Activated T-helper 1 cell treated with anti-CD3 and anti-CD28 coated beads, Interleukin-2, amount 50 U/mL, for 16 hours (primary cell): Measurements from ENCODE around the gene PHKA1.
"Not testable (repeated sequence)": the region's sequence is repeated elsewhere in the genome, so short reads cannot be mapped to it uniquely, and the experiment has no call there.

Experiments
- DNase-seq, 2 donors: peaks; one replicate each; pipeline ENCODE4 v3.0.0-alpha.2; 2020; ENCODE audit warnings: low read depth in 1 of 2, low spot score in 1 of 2

Gene PHKA1

GRCh38 chrX:72713599-72714477, at the start of gene PHKA1:
PHKA1 (minus strand) TSS chrX:72714306; CDS start chrX:72713880, 426 bp downstream.
- peak in 1 of 2 donors; percentile 2 for DNase-seq

DNA sequence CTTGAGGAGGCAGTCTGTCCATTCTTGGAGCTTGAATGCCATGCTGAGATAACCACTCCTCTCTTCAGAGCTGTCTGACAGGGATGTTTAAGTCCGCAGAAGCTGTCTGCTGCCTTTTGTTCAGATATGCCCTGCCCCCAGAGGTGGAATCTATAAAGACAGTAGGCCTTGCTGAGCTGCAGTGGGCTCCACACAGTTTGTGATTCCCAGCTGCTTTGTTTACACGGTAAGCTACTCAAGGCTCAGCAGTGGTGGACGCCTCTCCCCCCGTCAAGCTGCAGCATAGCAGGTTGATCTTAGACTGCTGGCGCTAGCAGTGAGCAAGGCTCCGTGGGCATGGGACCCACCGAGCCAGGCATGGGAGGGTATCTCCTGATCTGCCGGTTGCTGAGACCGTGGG, 46.3 kb upstream of the PHKA1 start:
- DNase-seq = not testable (repeated sequence)

GRCh38 chrX:72748545-72748944, 34.4 kb upstream of the PHKA1 start:
- not testable (repeated sequence) for DNase-seq

DNA sequence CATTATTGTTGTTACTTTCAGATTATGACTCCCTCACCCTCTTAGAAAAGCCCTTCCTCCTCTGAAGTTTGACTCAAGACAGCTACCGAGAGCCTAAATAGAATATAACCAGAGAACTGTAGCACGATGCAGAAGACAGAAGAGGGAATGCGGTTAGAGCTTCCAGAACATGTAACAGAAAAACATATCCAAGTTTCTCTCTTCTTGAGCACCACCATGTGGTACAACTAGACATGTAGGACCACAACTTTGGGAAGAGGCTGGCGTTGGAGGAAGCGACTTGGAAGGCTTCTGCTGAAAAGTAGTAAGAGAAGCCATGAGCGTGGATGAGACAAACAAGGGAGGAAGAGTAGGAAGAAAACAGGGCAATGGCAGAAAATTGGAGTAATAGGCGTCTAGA, 31.4 kb upstream of the PHKA1 start:
- not testable (repeated sequence) for DNase-seq

GRCh38 chrX:72735561-72735960, 21.5 kb upstream of the PHKA1 start:
- DNase-seq = no peak

DNA sequence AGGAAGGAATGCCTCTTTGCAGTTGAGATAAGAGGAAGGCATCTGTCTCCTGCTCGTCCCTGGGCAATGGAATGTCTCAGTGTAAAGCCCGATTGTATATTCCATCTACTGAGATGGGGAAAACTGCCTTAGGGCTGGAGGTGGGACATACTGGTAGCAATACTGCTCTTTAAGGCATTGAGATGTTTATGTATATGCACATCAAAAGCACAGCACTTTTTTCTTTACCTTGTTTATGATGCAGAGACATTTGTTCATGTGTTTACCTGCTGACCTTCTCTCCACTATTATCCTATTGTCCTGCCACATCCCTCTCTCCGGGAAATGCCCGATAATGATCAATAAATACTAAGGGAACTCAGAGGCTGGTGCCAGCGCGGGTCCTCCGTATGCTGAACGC, 19.5 kb upstream of the PHKA1 start:
- not testable (repeated sequence) for DNase-seq

DNA sequence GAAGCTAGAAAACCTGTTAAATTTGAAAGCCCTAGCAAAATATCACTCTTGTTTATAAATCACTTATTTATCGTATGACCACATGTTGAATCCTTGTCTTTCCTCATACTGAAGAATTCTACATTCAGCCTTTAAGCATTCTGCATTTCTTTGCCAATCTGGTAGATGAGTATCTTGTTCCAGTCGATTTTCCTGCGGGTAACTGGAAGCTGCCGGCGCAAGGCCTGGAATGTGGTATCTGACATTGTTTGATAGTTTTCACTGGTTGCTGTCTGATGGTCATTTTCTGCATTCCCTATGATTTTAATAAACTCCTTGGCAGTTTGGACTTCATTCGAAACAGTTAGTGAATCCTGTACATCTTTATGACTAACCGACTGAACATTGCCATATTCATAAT, 13.7 kb upstream of the PHKA1 start:
- DNase-seq = no peak

- DNase-seq = no peak
These were observed 2.7 kb upstream of the PHKA1 start for GRCh38 chrX:72716766-72717165.

GRCh38 chrX:72715546-72715945, 1.4 kb upstream of the PHKA1 start:
- no peak for DNase-seq

DNA sequence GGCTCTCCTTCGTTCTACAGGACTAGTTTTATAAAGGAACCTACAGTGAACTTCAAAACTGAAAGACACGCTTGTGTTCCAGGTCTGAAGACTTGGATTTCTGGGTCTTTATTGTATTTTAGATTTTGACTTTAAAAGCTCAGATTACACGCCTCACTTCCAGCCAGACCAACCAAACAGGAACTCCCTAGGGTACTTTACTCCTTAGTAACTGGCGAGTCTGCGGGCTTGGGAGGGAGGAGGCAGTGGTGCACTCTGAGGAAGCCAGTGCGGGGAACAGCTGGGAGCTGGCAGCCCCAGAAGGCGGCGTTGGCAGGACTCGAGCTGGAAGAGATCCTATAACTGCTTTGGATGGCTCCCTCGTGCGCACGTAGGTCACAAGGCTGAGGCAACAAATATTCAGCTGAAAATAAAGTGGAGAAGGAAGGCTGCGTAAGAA, 391 bp upstream of the PHKA1 start:
- DNase-seq = no peak

DNA sequence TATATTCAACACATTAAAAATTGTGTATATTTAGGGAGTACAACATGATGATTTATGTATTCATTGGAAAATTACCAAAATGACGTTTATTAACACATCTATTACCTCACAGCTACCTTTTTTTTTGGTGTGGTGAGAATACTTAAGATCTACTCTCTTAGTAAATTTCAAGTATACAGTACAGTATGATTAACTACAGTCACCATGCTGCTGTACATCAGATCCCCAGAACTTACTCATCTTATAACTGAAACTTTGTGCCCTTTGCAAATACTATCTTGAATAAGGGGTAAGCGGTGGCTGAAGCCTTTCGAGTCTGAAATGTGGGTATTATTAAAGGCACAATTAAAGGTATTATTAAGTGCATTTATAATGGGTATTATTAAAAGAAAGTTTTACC, 976 bp downstream of the PHKA1 start:
- DNase-seq = no peak

DNA sequence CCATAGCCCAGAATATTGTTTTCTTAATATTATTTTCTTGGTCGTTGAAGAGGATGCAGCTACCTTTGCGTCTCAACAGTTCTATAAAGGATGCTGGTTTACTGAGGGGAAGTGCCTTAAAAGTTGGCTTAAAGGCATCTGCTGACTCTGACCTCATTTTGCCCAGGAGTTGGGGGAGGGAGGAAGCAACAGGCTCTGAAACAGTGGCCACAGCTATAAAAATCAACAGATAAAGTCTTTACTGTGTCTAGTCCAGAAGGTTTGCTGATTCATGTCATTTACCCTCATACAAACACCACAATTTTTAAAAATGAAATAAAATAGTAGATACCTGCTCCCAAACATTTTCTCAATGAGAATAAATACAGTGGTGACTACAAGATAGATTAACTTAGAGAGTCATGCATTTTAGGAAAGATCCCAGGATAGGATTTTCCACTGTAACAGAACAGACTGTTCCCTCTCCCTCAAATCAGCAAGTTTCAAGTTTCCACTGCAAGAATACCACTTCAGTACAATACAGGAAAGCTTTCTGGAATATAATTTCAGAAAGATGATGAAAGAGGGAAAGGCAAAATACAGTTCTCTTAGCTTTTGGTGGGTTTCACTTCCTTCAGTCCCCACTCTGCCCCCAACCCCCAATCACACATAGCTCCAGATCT, 1.9 kb downstream of the PHKA1 start:
- no peak for DNase-seq

GRCh38 chrX:72705814-72706213, 8.3 kb downstream of the PHKA1 start:
- DNase-seq = no peak

DNA sequence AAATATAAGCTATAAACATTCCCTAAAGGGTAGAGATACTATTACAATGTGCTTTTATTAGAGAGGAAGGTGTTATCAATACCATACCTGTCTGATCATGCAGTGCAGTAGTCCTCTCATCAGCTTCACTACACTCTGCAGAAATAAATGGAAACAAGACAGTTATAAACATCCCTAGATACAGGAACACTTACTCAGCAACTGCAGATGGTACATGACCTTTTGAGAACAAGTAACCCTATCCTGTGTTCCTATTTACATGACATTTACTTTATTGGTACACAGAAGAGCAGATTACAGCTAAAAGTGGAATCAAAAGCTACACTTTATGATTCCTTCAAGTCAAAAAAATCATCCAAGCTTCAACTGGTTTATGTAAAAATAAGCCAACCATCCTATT, 9.0 kb downstream of the PHKA1 start:
- DNase-seq = no peak

GRCh38 chrX:72694170-72694569, 19.9 kb downstream of the PHKA1 start:
- DNase-seq = no peak

DNA sequence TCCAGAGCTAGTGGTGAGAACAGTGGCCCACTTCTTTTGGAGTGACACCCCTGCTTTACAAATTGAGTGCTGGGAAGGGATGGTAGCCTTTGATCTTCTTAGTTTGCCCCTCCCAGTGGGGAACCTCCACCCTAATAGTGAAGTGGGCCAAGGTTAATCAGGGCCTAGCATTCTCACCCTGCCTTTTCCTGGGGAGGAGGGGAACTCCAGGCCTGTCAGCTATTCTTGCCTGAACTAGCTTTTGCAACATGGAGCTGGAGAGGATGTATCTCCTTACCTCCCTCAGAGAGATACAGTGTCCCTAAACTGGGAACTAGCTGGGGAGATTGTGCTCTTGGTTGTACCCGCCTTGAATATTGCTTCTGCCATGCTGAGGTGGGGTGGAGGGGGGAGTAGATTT, 20.6 kb downstream of the PHKA1 start:
- DNase-seq = no peak

DNA sequence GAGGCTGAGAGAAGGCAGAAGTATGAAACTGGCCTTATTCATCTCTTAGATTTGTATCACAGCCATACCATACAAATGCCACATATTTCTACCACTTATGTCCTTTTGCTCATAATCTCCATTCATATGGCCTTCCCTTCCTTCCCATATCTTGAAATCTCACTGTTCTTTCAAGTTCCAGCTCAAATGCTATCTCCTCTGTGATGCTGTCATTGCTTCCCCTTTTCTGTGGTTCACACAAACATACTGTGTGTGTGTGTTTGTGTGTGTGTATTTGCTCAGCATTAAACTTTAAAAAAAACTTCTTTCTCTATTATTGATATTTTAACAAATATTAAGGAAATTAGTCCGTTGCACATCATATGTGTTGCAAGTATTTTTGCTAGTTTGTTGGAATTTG, 26.7 kb downstream of the PHKA1 start:
- no peak for DNase-seq

DNA sequence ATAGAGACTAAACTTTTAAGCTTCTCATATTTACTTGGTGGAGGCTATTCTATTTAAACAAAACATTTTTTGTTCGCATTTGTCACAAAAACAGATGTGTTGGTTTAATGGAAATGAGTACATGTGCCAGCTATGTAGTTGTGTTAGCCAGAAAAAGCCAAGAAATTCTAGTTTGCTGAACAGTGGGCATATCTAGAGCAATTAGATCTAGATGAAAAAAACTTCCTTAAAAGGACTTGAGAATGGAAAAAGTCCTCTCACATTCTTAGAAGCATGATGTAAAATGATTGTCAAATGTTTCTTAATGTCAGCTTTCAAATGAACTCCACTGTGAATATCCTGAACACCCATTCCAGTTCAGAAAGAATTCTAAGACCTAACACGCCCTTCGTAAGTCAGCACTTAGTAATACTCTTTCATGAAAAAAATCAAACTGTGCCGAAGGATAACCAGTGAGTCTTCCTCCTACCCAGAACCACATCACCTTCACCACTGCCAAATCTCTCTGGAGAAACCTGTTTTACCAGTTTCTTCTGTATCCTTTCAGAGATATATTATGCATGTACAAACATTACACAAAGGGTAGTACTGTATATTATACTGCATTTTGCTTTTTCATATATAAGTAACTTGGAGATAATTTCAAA, 28.2 kb downstream of the PHKA1 start:
- DNase-seq = no peak

DNA sequence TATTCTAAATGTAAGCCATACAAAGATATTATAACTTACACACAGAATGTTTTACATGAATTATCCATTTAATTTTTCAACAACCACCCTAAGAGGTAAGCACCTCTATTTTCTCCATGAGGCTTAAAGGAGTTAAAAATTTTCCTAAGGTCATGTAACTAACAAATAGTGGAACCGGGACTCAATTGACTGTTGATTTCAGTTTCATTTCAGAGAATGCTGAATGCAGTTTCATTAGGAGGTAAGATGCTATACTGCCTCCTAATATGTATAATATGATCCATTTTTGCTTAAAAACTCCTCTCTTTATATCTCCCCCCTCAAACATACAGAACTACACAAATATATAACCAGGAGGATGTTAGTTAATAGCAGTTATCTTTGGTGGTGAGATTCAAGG, 29.1 kb downstream of the PHKA1 start:
- no peak for DNase-seq

DNA sequence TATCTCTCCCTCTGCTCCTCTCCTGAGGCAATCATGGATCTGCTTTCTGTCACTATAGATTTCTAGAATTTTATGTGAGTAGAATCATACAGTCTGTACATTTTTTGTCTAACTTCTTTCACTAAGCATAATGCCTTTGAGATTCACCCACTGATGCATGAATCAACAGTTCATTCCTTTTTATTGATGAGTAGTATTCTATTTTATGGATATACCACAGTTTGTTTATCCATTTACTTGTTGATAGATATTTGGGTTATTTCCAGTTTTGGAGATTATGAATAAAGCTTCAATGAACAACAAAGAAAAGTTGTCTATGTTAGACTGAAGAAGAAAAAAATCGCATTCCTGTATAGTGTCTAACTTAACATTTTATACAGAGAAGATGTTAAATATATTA, 30.5 kb downstream of the PHKA1 start:
- no peak for DNase-seq

DNA sequence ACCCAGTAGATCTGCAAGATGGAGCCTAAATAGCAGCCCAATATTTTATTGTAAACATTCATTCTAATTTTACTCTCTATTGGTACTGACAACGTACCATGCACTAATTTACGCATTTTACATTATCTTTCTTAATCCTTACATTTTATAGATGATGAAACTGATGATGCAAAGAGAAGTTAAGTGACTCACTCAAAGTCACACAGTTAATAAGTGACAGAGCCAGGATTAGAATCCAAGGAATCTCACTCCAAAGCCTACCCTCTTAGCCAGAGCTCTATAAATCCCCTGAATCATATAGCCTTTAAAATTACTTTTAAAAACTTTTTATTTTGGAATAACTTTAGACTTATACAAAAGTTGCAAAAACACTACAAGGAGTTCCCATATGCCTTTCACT, 37.6 kb downstream of the PHKA1 start:
- no peak for DNase-seq

GRCh38 chrX:72673951-72674350, 40.2 kb downstream of the PHKA1 start:
- not testable (repeated sequence) for DNase-seq
